Tibial artery (tissue), 4 donors: Measurements from ENCODE around the gene CCDC93.

Experiments
- DNase-seq, 2 donors: peaks; one replicate each; pipeline ENCODE4 v3.0.0-alpha.2; 2019
- H3K27ac ChIP-seq, 2 donors: fragments of 200-600 bp; sonication (generic) in 1 of 2; 1 replicate in 1 of 2; 2 replicates in 1 of 2; pipeline ENCODE4 v1.5.1; 2018 to 2019; ENCODE audit warnings: mild to moderate bottlenecking in 1 of 2
- H3K27me3 ChIP-seq, 2 donors: fragments of 200-600 bp; sonication (generic) in 1 of 2; one replicate each; pipeline versions ENCODE4 v1.5.1 to v1.6.0; 2016 to 2019
- H3K36me3 ChIP-seq, 3 donors: fragments of 200-600 bp; sonication (generic) in 2 of 3; one replicate each; pipeline ENCODE4 v1.5.1; 2016 to 2019; ENCODE audit warnings: mild to moderate bottlenecking in 2 of 3
- H3K4me1 ChIP-seq, 4 donors: fragments of 200-600 bp; sonication (generic) in 2 of 4; 1 replicate in 3 of 4; 2 replicates in 1 of 4; pipeline ENCODE4 v1.5.1; 2016 to 2019
- H3K4me3 ChIP-seq, 2 donors: fragments of 200-600 bp; sonication (generic) in 1 of 2; 1 replicate in 1 of 2; 2 replicates in 1 of 2; pipeline ENCODE4 v1.5.1; 2018 to 2019; ENCODE audit warnings: mild to moderate bottlenecking in 2 of 2
- H3K9me3 ChIP-seq, 3 donors: fragments of 200-600 bp; sonication (generic) in 1 of 3; one replicate each; pipeline ENCODE4 v1.5.1; 2016 to 2019
- CTCF ChIP-seq, 2 experiments: fragments of 200-600 bp in 1 of 2; fragments of 450-650 bp in 1 of 2; IDR thresholded peaks; one replicate each; pipeline ENCODE4 v1.5.1; 2017 to 2019; ENCODE audit warnings: antibody characterized with exemption in 2 of 2, mild to moderate bottlenecking in 1 of 2, moderate library complexity in 1 of 2
- intact Hi-C: fragments of 100-400 bp; cut with DNase I; formaldehyde crosslinking; loops from one replicate; pipeline ENCODE4 v1.15.0; 2023; ENCODE audit warnings: low total_unique reads

The CCDC93 gene

DNA sequence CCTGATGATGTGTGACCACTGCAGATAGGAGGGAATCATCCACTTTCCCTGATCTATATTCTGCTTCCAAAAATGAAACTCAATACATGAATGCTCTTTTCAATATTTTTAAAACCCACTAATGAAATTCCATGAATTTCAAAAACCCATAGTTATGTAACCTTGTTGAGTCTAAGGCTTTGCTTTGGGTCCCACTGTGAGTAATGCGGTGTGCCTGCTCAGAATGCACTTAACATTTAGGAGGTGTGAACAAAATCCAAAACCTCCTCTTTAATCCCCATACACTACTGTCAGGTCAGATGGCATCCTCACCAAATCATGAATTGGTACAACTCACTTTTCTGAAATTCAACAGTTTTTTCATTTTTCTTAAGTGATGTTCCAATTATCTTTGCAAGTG, 50.4 kb downstream of the CCDC93 start:
- no peak overlapping the region for H3K27ac ChIP-seq
- H3K36me3 ChIP-seq = peaks cover 5 to 65% (median 49%) of the 10 kb centered on the region in 3 donors

DNA sequence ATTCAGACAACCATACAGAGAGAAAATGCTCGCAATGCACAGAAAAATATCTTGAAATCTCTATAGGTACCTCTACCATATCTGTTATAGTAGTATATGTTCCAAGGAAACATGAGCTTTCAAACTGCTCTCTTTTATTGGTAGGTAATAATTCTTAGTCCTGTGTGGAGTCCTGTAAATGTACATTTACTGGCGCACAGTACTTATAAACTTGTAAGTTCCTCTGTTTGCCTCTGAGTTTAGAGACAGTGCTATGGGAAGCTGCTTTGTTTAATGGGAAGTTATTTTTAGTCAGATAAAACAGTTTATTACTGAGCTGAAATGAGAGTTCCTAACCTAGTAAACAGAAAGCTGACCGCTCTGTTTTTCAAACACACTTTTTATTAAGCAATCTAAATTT, 52.7 kb downstream of the CCDC93 start:
- peaks cover 18 to 65% (median 54%) of the 10 kb centered on the region in 3 donors for H3K36me3 ChIP-seq
- no peak for TF ChIP-seq CTCF (IDR thresholded peaks at IDR 0.05)

More for the DNA sequence above, 50.4 kb downstream of the CCDC93 start:
- peaks cover 0 to under 1% (median 0%) of the 10 kb centered on the region in 4 donors for H3K4me1 ChIP-seq
- intact Hi-C loops = no loop called here
- no peak for TF ChIP-seq CTCF (IDR thresholded peaks at IDR 0.05)
- H3K27me3 ChIP-seq = no peaks in the 10 kb centered on the region
- H3K4me3 ChIP-seq = no peak overlapping the region
- no peaks in the 10 kb centered on the region for H3K9me3 ChIP-seq
- DNase-seq = no peak

DNA sequence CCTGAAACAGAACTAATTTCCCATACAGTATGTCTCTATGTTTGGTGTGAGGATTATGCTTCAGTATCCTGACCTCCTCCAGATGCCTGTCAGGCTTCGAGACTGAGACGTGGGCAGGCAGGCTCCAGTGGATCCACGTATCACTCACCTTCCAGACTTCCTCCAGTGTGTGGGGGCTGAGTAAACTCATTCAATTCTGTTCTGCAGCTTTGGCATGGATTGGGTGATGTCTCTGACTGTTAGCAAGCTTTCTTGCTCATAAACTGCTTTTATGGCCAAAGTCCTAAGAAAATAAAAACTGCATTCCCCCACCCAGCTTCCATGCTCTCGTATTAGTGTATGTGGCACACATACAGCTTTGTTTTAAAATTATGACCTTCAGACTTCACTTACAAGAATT, 53.6 kb downstream of the CCDC93 start:
- H3K9me3 ChIP-seq = no peaks in the 10 kb centered on the region
- intact Hi-C loops = no loop called here
- H3K4me1 ChIP-seq = peaks cover 0 to 3% (median 0%) of the 10 kb centered on the region in 4 donors
- H3K27me3 ChIP-seq = no peaks in the 10 kb centered on the region
- H3K27ac ChIP-seq = no peak overlapping the region
- no peak overlapping the region for H3K4me3 ChIP-seq
- H3K36me3 ChIP-seq = peaks cover 28 to 70% (median 62%) of the 10 kb centered on the region in 3 donors
- DNase-seq = no peak
- TF ChIP-seq CTCF (IDR thresholded peaks at IDR 0.05) = no peak

More for the DNA sequence above, 52.7 kb downstream of the CCDC93 start:
- no peak overlapping the region for H3K27ac ChIP-seq
- intact Hi-C loops = no loop called here
- no peaks in the 10 kb centered on the region for H3K9me3 ChIP-seq
- H3K4me1 ChIP-seq = peaks cover 0 to 3% (median 0%) of the 10 kb centered on the region in 4 donors
- DNase-seq = no peak
- no peak overlapping the region for H3K4me3 ChIP-seq
- no peaks in the 10 kb centered on the region for H3K27me3 ChIP-seq

DNA sequence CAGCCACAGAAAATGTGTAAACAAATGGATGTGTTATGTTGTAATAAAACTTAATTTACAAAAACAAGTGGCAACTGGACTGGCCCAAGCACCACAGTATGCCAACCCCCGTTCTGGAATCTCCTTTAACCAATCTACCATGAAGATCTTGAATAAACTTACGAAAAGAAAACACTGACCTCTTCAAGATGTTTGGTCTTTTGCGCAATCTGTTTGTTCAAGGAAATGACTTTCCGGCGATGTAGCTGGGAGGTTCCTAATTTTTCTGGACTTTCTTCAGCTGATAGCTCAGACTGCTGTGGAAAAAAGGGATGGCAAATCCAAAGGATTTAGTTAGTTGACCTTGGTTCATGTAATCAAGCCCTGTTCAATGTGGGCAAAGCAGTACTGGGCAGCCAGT, 55.7 kb downstream of the CCDC93 start:
- no peak for TF ChIP-seq CTCF (IDR thresholded peaks at IDR 0.05)
- Histone ChIP-seq H3K4me3 (no peak overlapping the region), H3K27ac (no peak overlapping the region), H3K36me3 (peaks cover 45 to 80% (median 66%) of the 10 kb centered on the region in 3 donors), H3K9me3 (no peaks in the 10 kb centered on the region), H3K4me1 (peaks cover 0 to 3% (median 0%) of the 10 kb centered on the region in 4 donors), H3K27me3 (no peaks in the 10 kb centered on the region)
- DNase-seq = no peak
- intact Hi-C loops = no loop called here

- Histone ChIP-seq H3K4me3 (no peak overlapping the region), H3K27ac (no peak overlapping the region), H3K27me3 (no peaks in the 10 kb centered on the region), H3K9me3 (no peaks in the 10 kb centered on the region), H3K4me1 (peaks cover 0 to 3% (median 0%) of the 10 kb centered on the region in 4 donors), H3K36me3 (peaks cover 46 to 86% (median 67%) of the 10 kb centered on the region in 3 donors)
- no peak for TF ChIP-seq CTCF (IDR thresholded peaks at IDR 0.05)
- no peak for DNase-seq
- intact Hi-C loops = no loop called here
These were observed 56.3 kb downstream of the CCDC93 start for GRCh38 chr2:117957616-117958015.
